Activated T-helper 17 cell treated with anti-CD3 and anti-CD28 coated beads, Interleukin-2, amount 50 U/mL, for 72 hours (primary cell): ENCODE data around the gene RNF166. TPM values are rescaled to one million over a fixed set of nuclear protein-coding genes. Genes with fewer than 3 reads are reported as not detected.

Source experiments
- ATAC-seq: fragments of 150-1000 bp; cut with Tn5 transposase; replicated peaks from 2 replicates; pipeline ENCODE4 v1.10.0; 2021; ENCODE audit warnings: mild to moderate bottlenecking, moderate library complexity
- H3K27ac Mint-ChIP-seq: one replicate; pipeline ENCODE4 v1.8.0; 2022; ENCODE audit warnings: mixed read lengths
- H3K27me3 Mint-ChIP-seq: one replicate; pipeline ENCODE4 v1.8.0; 2022; ENCODE audit warnings: mixed read lengths
- H3K36me3 Mint-ChIP-seq: one replicate; pipeline ENCODE4 v1.8.0; 2022; ENCODE audit warnings: low read depth, mild to moderate bottlenecking, mixed read lengths
- H3K4me1 Mint-ChIP-seq: one replicate; pipeline ENCODE4 v1.8.0; 2022; ENCODE audit warnings: mixed read lengths
- H3K4me3 Mint-ChIP-seq: one replicate; pipeline ENCODE4 v1.8.0; 2022; ENCODE audit warnings: mild to moderate bottlenecking, mixed read lengths
- H3K9me3 Mint-ChIP-seq: one replicate; pipeline ENCODE4 v1.8.0; 2022; ENCODE audit warnings: mixed read lengths
- total RNA-seq, 2 donors: library from RNA; stranded (reverse); gene quantifications; one replicate each; pipeline ENCODE4 v1.2.3, GENCODE V29; 2022

RNF166 gene, protein sequence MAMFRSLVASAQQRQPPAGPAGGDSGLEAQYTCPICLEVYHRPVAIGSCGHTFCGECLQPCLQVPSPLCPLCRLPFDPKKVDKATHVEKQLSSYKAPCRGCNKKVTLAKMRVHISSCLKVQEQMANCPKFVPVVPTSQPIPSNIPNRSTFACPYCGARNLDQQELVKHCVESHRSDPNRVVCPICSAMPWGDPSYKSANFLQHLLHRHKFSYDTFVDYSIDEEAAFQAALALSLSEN
- 100 to 1,000 TPM in 1 of 2 donors, 10 to 100 TPM in 1; 57.1 to 119 TPM for total RNA-seq

DNA sequence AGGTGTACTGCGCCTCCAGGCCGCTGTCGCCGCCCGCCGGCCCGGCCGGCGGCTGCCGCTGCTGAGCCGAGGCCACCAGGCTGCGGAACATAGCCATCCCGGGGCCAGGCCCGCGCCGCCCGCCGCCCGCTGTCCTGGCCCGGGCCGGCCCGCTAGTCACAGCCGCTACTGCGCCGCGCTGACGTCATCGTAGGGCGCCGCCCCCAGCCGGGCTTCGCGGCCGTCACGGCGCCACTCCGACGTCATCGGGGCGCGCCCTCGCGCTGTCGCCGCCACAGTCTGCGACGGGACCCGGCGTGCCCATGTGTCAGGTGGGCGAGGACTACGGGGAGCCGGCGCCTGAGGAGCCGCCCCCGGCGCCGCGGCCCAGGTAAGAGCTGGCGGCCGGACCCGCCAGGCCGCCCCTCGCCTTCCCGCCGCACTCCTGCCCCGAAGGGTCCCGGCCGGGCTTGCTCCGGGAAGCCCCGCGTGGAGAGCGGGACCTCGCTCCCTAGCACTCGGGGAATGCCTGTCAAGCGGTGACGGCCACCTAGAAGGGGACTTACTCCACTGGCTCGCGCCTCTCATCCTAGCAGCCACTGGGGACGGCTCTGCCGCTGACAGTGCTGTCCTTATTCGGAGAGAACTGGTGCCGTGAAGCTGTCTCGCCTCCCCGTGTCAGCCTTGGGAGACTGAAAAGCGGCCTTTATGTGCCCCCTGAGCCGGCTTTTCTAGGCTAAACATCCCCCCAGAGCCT lies at the start of gene RNF166, which contains the start of gene CTU2:
Gene RNF166, minus strand, starts transcription at position 180 of the 736 bp plus-strand sequence. Its CDS starts 83 bp downstream, at position 97.
Gene CTU2, plus strand, starts transcription at position 275 of the 736 bp plus-strand sequence. Its CDS starts 28 bp downstream, at position 303.
- H3K9me3 Mint-ChIP-seq = no peaks in the 10 kb centered on the region
- peaks cover 34% of the 10 kb centered on the region for H3K36me3 Mint-ChIP-seq
- peak within 1 kb of the TSS; percentile 98 for H3K27ac Mint-ChIP-seq
- H3K4me3 Mint-ChIP-seq = peak within 1 kb of the TSS; percentile 86
- no peaks in the 10 kb centered on the region for H3K27me3 Mint-ChIP-seq
- peak; percentile 79 for ATAC-seq
- H3K4me1 Mint-ChIP-seq = peaks cover 22% of the 10 kb centered on the region

DNA sequence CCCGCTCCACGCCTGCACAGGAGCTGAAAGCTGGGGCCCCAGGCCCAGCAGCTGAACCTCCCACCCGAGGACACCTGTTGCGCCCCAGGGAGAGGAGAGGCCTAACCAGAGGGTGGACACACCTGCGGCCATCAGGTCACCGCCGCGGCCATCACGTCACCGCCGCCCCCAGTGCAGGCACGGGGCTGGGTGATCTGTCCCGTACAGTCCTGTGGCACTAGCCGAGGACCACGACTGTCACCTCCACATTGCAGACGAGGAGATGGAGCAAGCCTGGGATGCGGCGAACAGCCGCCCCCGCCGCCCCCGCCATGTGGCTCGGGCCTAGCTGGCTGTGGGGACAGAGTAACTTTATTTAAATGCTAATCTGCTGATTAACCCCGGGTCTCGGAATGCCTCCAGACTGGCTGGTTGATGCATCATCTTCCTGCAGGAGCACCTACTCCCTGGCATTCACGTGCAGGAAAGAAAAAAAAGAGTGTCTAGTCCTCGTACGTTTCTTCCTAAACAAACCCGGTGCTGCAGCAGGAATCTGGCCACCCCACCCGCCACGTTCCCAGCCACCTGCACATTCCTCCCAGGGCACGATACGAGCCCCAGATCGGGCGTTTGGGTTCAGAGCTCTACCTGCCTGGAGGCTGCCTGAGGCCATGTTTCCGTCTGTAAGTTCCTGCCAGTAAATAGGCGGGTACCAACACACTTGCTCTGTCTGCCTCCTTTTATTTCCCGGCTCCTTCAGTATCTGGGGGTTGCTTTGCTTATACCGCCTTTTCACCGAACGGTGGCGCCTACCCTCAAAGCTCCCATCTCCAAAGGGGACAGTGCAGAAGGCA lies 48.9 kb upstream of the RNF166 start:
- Mint-ChIP-seq H3K27me3 (no peaks in the 10 kb centered on the region), H3K27ac (no peak overlapping the region), H3K36me3 (peaks cover 6% of the 10 kb centered on the region), H3K4me1 (peaks cover 11% of the 10 kb centered on the region), H3K4me3 (no peak overlapping the region), H3K9me3 (no peaks in the 10 kb centered on the region)
- ATAC-seq = no peak

DNA sequence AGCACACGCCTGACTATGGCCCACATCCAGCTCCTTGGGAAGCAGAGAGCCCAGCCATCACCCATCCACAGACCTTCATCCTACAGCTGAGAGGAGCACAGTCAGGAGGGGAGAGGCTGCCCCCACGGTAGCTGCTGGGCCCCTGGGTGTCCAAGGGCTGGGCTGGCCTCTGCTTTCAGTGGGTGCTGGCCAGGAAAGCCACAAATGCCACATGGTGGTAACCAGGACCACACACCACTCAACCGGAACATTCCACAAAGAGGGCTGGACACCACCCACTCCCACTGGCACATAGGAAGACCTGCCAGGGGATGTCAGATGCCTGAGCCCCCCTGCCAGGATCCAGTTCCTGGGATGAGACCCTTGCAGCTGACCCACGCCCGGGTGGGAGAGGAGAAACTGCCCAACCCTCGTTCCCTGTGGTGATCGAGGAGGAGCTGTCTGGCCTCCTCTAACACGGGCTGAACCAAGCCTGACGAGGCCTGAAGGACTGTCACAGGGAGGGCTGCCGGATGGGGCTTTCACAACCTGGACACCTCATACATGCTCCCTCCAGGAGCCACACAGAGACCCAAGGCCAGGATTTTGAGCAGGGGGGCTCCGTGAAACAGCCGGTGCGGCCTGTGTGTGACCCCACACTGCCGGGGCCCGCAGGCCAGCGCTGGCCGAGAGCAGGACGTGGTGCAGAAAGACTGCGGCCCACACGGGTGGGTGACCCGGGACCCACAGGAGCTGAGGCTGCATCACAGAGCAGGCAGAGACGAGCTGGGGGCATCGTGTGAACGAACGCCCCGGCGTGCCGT lies 48.1 kb upstream of the RNF166 start:
- H3K9me3 Mint-ChIP-seq = no peaks in the 10 kb centered on the region
- H3K36me3 Mint-ChIP-seq = peaks cover 6% of the 10 kb centered on the region
- ATAC-seq = no peak
- no peak overlapping the region for H3K27ac Mint-ChIP-seq
- no peaks in the 10 kb centered on the region for H3K27me3 Mint-ChIP-seq
- H3K4me1 Mint-ChIP-seq = peaks cover 7% of the 10 kb centered on the region
- H3K4me3 Mint-ChIP-seq = no peak overlapping the region

DNA sequence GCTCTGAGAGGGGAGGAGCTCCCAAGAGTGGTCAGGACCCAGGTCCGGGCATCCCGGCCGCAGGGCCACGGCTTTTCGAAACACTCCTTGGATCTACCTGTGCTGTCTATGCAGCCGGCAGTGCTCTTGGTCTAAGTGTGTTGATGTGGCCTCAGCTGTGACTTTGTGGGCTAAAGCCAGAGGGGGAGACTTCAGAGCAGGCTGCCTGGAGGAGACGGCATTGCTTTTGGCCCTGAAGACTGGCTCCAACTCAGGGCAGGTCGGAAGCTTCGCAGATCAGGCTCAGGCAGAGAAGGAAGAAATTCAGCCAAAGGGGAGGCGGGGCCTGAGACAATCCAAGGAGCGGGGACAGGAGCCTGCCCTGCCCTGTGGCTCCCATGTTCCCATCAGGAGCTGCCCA lies 47.4 kb upstream of the RNF166 start:
- H3K27ac Mint-ChIP-seq = peak overlapping the region; percentile 61
- H3K4me3 Mint-ChIP-seq = no peak overlapping the region
- peaks cover 5% of the 10 kb centered on the region for H3K4me1 Mint-ChIP-seq
- H3K36me3 Mint-ChIP-seq = peaks cover 6% of the 10 kb centered on the region
- no peak for ATAC-seq
- no peaks in the 10 kb centered on the region for H3K27me3 Mint-ChIP-seq
- no peaks in the 10 kb centered on the region for H3K9me3 Mint-ChIP-seq

DNA sequence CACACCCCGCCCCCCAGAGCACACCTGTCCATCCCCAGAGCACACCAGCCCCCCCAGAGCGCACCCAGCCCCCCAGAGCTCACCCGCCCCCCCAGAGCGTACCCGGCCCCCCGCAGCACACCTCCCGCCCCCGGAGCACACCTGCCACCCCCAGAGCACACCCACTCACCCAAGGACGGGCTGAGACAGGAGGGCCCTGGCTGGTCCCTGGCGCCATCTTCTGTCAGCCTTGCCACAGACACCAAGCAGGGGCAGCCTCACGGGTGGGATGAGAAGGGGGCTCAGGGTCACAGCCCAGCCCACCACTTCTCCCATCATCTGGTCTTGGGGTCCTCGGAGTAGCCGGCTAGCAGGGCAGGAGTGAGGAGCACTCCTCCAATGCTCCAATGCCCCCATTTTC lies 47.0 kb upstream of the RNF166 start:
- H3K36me3 Mint-ChIP-seq = peaks cover 6% of the 10 kb centered on the region
- peaks cover 5% of the 10 kb centered on the region for H3K4me1 Mint-ChIP-seq
- no peak overlapping the region for H3K4me3 Mint-ChIP-seq
- peak overlapping the region; percentile 61 for H3K27ac Mint-ChIP-seq
- H3K27me3 Mint-ChIP-seq = no peaks in the 10 kb centered on the region
- no peaks in the 10 kb centered on the region for H3K9me3 Mint-ChIP-seq
- ATAC-seq = no peak

DNA sequence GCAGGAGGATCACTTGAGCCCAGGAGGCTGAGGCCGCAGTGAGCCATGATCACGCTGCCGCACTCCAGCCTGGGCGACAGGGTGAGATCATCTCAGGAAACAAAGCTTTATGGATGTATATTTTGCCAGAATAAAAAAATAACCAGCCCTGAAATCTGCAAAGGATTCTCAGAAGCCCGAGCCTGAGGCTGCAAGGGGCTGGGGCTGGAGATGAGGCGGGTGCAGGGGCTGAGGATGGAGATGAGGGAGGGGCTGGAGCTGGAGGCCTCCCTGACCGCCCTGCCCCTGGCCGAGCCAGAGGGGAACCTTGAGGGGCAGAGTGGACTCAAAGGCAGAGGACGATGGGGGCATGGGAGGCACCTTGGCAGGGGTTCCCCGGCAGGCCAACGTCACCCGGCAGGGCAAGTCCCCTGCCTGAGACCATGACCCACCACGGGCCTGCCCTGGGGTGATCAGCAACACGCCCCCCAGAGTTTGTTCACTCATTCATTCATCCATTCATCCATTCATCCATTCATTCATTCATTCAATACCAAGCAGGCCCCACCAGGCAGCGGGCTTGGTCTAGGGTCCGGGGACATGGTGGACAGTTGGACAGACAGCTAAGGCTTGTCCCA lies 46.3 kb upstream of the RNF166 start:
- ATAC-seq = no peak

DNA sequence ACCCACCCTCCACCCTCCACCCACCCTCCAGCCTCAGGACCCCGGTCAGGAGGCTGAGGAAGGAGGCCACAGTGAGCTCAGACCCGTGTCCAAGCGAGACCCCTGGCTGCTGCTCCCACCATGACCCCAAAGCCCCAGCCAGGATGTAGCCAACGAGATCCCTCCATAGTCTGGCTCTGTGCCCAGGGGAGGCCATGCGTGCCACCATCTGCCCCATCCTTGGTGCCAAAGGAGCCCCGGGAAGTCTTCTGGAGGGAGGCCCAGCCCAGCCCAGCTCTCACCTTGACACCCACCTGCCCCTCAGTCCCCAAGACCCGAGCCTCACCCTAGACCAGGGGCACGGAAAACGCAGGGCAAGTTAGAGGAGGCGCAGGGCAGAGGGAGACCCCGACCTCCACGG lies 44.6 kb upstream of the RNF166 start:
- no peaks in the 10 kb centered on the region for H3K27me3 Mint-ChIP-seq
- no peak for ATAC-seq
- no peaks in the 10 kb centered on the region for H3K9me3 Mint-ChIP-seq
- peaks cover 10% of the 10 kb centered on the region for H3K4me1 Mint-ChIP-seq
- H3K36me3 Mint-ChIP-seq = peaks cover 6% of the 10 kb centered on the region
- H3K27ac Mint-ChIP-seq = no peak overlapping the region
- no peak overlapping the region for H3K4me3 Mint-ChIP-seq

More for the DNA sequence above, 46.3 kb upstream of the RNF166 start:
- no peak overlapping the region for H3K27ac Mint-ChIP-seq
- no peak overlapping the region for H3K4me3 Mint-ChIP-seq
- no peaks in the 10 kb centered on the region for H3K27me3 Mint-ChIP-seq
- peaks cover 6% of the 10 kb centered on the region for H3K36me3 Mint-ChIP-seq
- H3K9me3 Mint-ChIP-seq = no peaks in the 10 kb centered on the region
- peaks cover 5% of the 10 kb centered on the region for H3K4me1 Mint-ChIP-seq

DNA sequence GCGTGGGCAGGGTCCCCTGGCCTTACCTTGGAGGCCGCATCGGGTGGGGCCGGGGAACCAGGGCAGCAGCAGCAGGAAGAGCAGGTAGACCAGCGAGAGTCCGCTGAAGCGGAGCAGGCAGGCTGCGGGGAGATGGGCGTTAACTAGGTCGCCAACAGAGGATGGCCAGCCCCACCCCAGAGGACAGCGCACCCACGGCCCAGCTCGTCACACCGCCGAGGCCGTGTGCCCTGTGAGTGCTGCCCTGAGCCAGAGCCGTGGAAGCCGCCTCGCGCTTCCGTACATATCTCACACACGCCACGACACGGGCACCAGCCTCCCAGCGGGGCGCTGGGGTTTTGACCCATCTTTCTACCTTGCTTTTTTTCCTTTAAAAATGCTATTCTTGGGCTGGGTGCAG lies 43.1 kb upstream of the RNF166 start:
- H3K9me3 Mint-ChIP-seq = no peaks in the 10 kb centered on the region
- peaks cover 6% of the 10 kb centered on the region for H3K36me3 Mint-ChIP-seq
- H3K4me3 Mint-ChIP-seq = no peak overlapping the region
- H3K27me3 Mint-ChIP-seq = no peaks in the 10 kb centered on the region
- ATAC-seq = no peak
- no peak overlapping the region for H3K27ac Mint-ChIP-seq
- H3K4me1 Mint-ChIP-seq = peaks cover 10% of the 10 kb centered on the region

DNA sequence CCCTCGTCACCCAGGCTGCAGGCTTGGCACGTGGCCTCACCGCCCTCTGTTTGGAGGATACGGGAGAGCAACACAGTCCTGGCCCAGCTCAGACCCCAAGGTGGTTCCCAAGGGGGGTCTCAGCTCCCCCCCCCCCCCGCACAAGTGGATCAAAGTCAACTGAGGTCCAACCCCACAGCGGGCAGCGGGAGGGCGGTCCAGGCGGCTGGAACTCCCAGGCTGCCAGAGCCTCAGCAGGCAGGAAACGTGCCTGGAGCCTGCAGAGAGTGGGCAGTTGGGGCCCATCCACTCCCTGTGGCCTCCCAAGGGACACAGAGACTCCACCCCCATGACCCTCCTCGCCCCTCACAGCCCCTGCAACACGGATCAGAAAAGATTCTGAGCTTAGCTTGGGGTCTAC lies 42.2 kb upstream of the RNF166 start:
- Mint-ChIP-seq H3K27me3 (no peaks in the 10 kb centered on the region), H3K36me3 (peaks cover 6% of the 10 kb centered on the region), H3K4me3 (no peak overlapping the region), H3K4me1 (peaks cover 5% of the 10 kb centered on the region), H3K9me3 (no peaks in the 10 kb centered on the region), H3K27ac (no peak overlapping the region)
- ATAC-seq = no peak

DNA sequence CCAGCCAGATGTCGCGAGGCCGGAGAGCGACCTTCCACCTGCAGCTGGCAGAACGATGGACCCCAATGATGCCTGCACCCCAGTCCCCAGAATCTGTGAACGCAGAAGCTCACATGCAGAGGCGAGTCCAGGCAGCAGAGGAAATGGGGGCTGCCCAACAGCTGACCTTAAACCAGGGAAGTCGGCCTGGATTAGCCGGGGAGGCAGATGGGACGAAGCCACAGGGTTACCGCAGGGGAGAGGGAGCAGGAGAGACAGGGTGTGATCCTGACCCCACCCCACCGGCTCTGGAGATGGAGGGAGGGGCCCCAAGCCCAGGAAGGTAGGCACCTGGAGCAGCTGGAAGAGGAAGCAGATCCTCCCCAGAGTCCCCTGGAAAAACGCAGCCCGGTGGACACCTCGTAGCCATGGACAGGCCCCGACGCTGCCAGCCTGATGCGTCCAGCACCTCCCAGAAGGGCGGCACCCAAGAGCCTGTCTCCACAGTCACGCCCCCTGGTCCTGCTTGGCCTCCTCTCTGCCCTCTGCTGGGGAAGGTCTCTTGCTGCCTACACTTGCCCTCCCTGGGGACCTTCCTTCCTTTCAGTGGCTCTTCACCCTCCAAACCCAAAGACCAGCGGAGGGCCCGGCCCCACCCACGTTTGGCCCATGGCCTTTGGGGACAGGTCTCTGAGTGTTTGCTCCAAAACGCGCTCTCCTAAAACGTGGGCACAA lies 41.5 kb upstream of the RNF166 start:
- Mint-ChIP-seq H3K36me3 (peaks cover 6% of the 10 kb centered on the region), H3K27ac (no peak overlapping the region), H3K27me3 (no peaks in the 10 kb centered on the region), H3K4me1 (peaks cover 5% of the 10 kb centered on the region), H3K4me3 (no peak overlapping the region), H3K9me3 (no peaks in the 10 kb centered on the region)
- ATAC-seq = peak; percentile 45

DNA sequence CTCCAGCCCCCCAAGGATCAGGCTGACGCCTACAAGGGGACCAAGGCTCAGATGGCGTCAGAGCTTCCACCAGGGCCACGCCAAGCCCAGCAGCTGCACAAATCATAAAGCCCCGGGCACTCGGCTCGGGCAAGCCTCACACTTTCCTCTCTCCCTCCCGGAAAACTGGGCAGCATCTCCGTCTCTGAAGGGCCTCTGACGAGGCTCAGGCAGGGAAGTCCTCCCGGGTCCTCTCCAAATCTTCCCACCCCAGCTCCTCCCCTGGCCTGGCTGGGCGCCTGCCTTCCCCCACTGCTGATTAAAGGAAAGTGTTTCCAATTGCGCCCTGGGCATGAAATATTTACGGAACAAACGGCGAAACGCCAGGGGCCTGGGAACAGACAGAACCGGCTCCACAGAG lies 40.3 kb upstream of the RNF166 start:
- peak overlapping the region; percentile 11 for H3K4me3 Mint-ChIP-seq
- no peak overlapping the region for H3K27ac Mint-ChIP-seq
- no peaks in the 10 kb centered on the region for H3K9me3 Mint-ChIP-seq

DNA sequence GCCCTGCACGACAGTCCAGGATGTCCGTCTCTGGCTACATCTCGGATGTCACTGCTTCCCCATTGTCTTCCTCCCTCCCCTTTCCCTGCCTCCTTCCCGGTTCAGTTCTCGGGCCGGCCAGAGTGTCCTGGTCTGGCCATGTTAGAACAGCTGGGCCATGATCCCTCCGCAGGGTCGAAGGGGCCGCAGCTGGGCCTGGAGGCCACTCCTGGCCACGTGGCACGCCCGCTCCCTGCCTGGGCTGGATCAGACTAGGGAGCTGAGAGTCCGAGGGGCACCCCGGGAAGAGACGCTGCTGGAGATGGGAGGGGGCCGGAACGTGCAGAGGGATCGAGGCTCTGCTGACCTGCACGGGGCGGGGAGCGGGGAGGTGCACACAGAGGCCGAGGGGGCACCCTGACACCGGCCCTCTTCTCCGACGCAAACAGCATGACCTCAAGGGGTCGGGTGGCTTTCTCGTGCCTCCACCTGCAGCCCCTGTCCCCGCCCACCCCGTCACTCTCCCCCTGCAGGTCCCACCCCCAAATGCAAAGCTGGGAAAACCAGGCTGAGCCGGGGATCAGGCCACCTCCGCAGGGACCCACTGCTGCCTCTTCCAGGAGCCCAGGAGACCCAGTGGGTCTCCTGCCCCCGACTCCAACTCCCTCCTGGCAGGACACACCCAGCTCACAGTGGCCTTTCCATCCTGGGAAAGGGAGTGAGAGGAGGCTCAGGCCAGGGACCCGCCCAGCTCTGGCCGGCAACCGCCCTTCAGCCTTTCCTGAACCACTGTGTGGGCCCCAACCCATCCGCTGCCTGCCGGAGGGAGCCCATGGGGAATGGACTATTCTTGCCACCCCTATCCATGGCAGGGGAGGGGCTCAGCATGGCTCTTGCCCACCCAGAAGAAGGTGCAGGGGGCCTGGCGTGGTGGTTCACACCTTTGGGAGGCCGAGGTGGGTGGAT lies 38.6 kb upstream of the RNF166 start:
- no peak overlapping the region for H3K27ac Mint-ChIP-seq
- H3K9me3 Mint-ChIP-seq = no peaks in the 10 kb centered on the region
- peaks cover 5% of the 10 kb centered on the region for H3K4me1 Mint-ChIP-seq
- no peak for ATAC-seq
- peaks cover 6% of the 10 kb centered on the region for H3K36me3 Mint-ChIP-seq
- no peaks in the 10 kb centered on the region for H3K27me3 Mint-ChIP-seq
- H3K4me3 Mint-ChIP-seq = peak overlapping the region; percentile 65

More for the DNA sequence above, 40.3 kb upstream of the RNF166 start:
- Mint-ChIP-seq H3K4me1 (peaks cover 5% of the 10 kb centered on the region), H3K36me3 (peaks cover 2% of the 10 kb centered on the region), H3K27me3 (no peaks in the 10 kb centered on the region)
- no peak for ATAC-seq
